Embryonic facial prominence (tissue), 1 donor: ENCODE measurements around the gene ADGRF3.
A peak's percentile ranks its signal among the peaks of the same experiment; 100 is the strongest.
"Not testable (repeated sequence)": the region's sequence is repeated elsewhere in the genome, so short reads cannot be mapped to it uniquely, and the experiment has no call there.

Experiments used
- DNase-seq: peaks from one replicate; pipeline ENCODE4 v3.0.0-alpha.2; 2016; ENCODE audit errors: extremely low spot score

Gene ADGRF3

GRCh38 chr2:26317377-26318105 is 29.0 kb downstream of the ADGRF3 start:
- DNase-seq = no peak

- no peak for DNase-seq
Measured at GRCh38 chr2:26316845-26317244, 29.7 kb downstream of the ADGRF3 start.

- no peak for DNase-seq
Measured at GRCh38 chr2:26316041-26316440, 30.5 kb downstream of the ADGRF3 start.

- no peak for DNase-seq
Measured at GRCh38 chr2:26314243-26314642, 32.3 kb downstream of the ADGRF3 start.

- no peak for DNase-seq
Measured at GRCh38 chr2:26313446-26313845, 33.1 kb downstream of the ADGRF3 start.

- no peak for DNase-seq
Measured at GRCh38 chr2:26312471-26312870, 34.1 kb downstream of the ADGRF3 start.

- DNase-seq = no peak
Measured at GRCh38 chr2:26309921-26310320, 36.7 kb downstream of the ADGRF3 start.

GRCh38 chr2:26305540-26305939 is 41.0 kb downstream of the ADGRF3 start:
- no peak for DNase-seq

- not testable (repeated sequence) for DNase-seq
Measured at GRCh38 chr2:26305094-26305493, 41.5 kb downstream of the ADGRF3 start.

- DNase-seq = no peak
Measured at GRCh38 chr2:26302846-26303245, 43.7 kb downstream of the ADGRF3 start.

- no peak for DNase-seq
Measured at GRCh38 chr2:26300234-26300925, 46.2 kb downstream of the ADGRF3 start.

- DNase-seq = peak; percentile 34
Measured at GRCh38 chr2:26299471-26300101, 47.0 kb downstream of the ADGRF3 start.

- DNase-seq = peak; percentile 15
Measured at GRCh38 chr2:26298638-26299393, 47.8 kb downstream of the ADGRF3 start.

- DNase-seq = no peak
Measured at GRCh38 chr2:26298286-26298637, 48.3 kb downstream of the ADGRF3 start.

GRCh38 chr2:26297061-26297460 is 49.5 kb downstream of the ADGRF3 start:
- no peak for DNase-seq

- no peak for DNase-seq
Measured at GRCh38 chr2:26295511-26295910, 51.1 kb downstream of the ADGRF3 start.

- DNase-seq = no peak
Measured at GRCh38 chr2:26292646-26293045, 53.9 kb downstream of the ADGRF3 start.

- DNase-seq = no peak
Measured at GRCh38 chr2:26290001-26290400, 56.6 kb downstream of the ADGRF3 start.

GRCh38 chr2:26285931-26286330 is 60.7 kb downstream of the ADGRF3 start:
- no peak for DNase-seq

- DNase-seq = no peak
Measured at GRCh38 chr2:26284132-26284531, 62.5 kb downstream of the ADGRF3 start.

GRCh38 chr2:26283606-26284005 is 63.0 kb downstream of the ADGRF3 start:
- DNase-seq = no peak

- no peak for DNase-seq
Measured at GRCh38 chr2:26281226-26281625, 65.4 kb downstream of the ADGRF3 start.
